Measurements from ENCODE around the gene EPX.

EPX gene

DNA sequence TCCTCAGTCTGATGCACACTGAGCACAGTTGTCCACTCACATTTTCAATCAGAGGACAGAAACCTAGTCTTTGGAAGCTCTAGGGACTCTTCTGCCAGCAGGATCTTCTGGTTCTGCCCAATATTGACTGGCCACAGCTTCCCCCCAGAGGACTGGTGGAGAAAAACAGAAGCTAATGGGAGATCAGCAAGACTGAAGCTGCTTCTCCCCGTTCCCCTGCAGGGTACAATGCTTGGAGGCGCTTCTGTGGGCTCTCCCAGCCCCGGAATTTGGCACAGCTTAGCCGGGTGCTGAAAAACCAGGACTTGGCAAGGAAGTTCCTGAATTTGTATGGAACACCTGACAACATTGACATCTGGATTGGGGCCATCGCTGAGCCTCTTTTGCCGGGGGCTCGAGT lies 10.3 kb downstream of the EPX start (continued):
- TF ChIP-seq, protein P1, sequence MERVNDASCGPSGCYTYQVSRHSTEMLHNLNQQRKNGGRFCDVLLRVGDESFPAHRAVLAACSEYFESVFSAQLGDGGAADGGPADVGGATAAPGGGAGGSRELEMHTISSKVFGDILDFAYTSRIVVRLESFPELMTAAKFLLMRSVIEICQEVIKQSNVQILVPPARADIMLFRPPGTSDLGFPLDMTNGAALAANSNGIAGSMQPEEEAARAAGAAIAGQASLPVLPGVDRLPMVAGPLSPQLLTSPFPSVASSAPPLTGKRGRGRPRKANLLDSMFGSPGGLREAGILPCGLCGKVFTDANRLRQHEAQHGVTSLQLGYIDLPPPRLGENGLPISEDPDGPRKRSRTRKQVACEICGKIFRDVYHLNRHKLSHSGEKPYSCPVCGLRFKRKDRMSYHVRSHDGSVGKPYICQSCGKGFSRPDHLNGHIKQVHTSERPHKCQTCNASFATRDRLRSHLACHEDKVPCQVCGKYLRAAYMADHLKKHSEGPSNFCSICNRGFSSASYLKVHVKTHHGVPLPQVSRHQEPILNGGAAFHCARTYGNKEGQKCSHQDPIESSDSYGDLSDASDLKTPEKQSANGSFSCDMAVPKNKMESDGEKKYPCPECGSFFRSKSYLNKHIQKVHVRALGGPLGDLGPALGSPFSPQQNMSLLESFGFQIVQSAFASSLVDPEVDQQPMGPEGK (CRISPR knock-in tag; IDR thresholded peaks at IDR 0.05; ENCODE audit: borderline replicate concordance): no peak
- no peak for TF ChIP-seq BACH2 (CRISPR knock-in tag; IDR thresholded peaks at IDR 0.05; ENCODE audit: borderline replicate concordance)

DNA sequence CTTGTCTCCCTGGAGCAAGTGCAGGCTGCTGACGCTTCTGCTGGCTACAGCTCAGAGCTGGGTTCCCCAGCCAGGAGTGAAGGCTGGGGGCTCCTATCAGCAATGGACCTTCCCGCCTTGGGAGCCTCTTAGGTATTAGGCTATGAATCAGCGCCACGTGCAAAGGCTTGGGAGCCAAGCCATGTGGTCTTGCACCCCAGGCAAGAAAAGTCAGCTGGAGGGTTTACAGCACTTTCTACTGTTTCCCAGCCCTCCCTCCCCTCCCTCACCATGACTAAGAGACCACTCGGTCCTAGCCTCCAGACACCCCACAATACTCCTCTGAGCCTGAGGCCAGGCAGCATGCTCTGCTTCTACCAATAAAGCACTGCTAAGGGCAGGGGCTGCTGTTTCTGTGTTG lies 12.3 kb downstream of the EPX start:
- TF ChIP-seq ZNF565 (CRISPR knock-in tag; conservative IDR thresholded peaks at IDR 0.05; ENCODE audit: low read depth) (no peak), ESRRG (CRISPR knock-in tag; IDR thresholded peaks at IDR 0.05) (no peak), BACH2 (CRISPR knock-in tag; IDR thresholded peaks at IDR 0.05; ENCODE audit: borderline replicate concordance) (no peak), TOX (CRISPR knock-in tag; IDR thresholded peaks at IDR 0.05; ENCODE audit: borderline replicate concordance) (no peak), SNAI2 (CRISPR knock-in tag; IDR thresholded peaks at IDR 0.05) (no peak), GLIS3 (CRISPR knock-in tag; IDR thresholded peaks at IDR 0.05) (no peak), CSDC2 (CRISPR knock-in tag; IDR thresholded peaks at IDR 0.05) (no peak), PPARA (CRISPR knock-in tag; IDR thresholded peaks at IDR 0.05; ENCODE audit: borderline replicate concordance) (no peak)
- TF ChIP-seq, protein P2, sequence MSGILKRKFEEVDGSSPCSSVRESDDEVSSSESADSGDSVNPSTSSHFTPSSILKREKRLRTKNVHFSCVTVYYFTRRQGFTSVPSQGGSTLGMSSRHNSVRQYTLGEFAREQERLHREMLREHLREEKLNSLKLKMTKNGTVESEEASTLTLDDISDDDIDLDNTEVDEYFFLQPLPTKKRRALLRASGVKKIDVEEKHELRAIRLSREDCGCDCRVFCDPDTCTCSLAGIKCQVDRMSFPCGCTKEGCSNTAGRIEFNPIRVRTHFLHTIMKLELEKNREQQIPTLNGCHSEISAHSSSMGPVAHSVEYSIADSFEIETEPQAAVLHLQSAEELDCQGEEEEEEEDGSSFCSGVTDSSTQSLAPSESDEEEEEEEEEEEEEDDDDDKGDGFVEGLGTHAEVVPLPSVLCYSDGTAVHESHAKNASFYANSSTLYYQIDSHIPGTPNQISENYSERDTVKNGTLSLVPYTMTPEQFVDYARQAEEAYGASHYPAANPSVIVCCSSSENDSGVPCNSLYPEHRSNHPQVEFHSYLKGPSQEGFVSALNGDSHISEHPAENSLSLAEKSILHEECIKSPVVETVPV (CRISPR knock-in tag; IDR thresholded peaks at IDR 0.05): no peak
- TF ChIP-seq, protein P1 (CRISPR knock-in tag; IDR thresholded peaks at IDR 0.05; ENCODE audit: borderline replicate concordance): no peak
- ATAC-seq: no peak

DNA sequence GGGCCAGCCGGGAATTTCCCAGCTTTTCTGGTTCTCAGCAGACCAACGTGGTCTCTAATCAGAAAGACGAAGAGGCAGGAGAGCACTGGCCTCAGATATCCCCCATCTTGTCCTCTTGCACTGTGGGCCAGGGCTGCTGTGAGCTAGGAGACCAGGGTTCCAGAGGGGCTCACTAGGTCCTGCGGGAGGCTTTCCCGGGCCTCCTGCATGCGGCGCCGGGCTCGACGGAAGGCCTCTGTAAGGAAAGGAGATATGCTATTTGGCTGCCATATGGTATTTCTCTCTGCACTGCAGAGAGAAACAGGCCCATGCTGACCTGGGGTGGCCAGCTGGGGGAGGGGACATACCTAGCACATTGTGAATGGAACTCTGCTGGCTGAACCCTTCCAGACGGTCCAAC lies 13.4 kb downstream of the EPX start:
- TF ChIP-seq RARB (CRISPR knock-in tag; IDR thresholded peaks at IDR 0.05) (no peak), GLIS3 (CRISPR knock-in tag; IDR thresholded peaks at IDR 0.05) (no peak), ZNF70 (CRISPR knock-in tag; IDR thresholded peaks at IDR 0.05) (no peak), ZFP3 (CRISPR knock-in tag; IDR thresholded peaks at IDR 0.05) (no peak)
- no peak for ATAC-seq

DNA sequence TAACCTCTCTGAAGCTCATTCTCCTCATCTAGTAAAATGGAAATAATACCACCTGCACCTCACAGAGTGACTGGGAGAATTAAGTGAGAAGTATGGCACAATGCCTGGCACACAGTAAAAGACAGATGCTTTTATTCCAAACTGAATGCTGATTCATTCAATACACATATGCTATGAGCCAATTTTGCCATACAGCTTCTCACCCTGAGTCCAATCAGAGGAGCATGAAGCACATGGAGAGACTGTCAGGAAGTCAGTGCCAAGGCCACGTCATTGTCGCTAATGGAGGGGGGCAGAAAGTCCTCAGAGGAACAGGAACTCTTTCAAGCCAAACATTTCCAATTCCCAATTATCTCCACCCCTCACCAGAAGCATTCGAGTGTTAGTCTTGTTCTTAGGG lies 14.9 kb downstream of the EPX start:
- ATAC-seq: no peak
- TF ChIP-seq ZFP30 (CRISPR knock-in tag; IDR thresholded peaks at IDR 0.05) (no peak), ZC3H10 (CRISPR knock-in tag; IDR thresholded peaks at IDR 0.05) (no peak), CSDC2 (CRISPR knock-in tag; IDR thresholded peaks at IDR 0.05) (no peak), OSR1 (CRISPR knock-in tag; IDR thresholded peaks at IDR 0.05) (no peak), PPARA (CRISPR knock-in tag; IDR thresholded peaks at IDR 0.05; ENCODE audit: borderline replicate concordance) (no peak), ISL1 (CRISPR knock-in tag; IDR thresholded peaks at IDR 0.05) (no peak), SNAI2 (CRISPR knock-in tag; IDR thresholded peaks at IDR 0.05) (no peak), ZFP3 (CRISPR knock-in tag; IDR thresholded peaks at IDR 0.05) (no peak), TCF4 (CRISPR knock-in tag; IDR thresholded peaks at IDR 0.05; ENCODE audit: borderline replicate concordance) (no peak), ZNF70 (CRISPR knock-in tag; IDR thresholded peaks at IDR 0.05) (no peak), ZNF565 (CRISPR knock-in tag; conservative IDR thresholded peaks at IDR 0.05; ENCODE audit: low read depth) (no peak), TOX (CRISPR knock-in tag; IDR thresholded peaks at IDR 0.05; ENCODE audit: borderline replicate concordance) (no peak), ARNTL (CRISPR knock-in tag; IDR thresholded peaks at IDR 0.05; ENCODE audit: borderline replicate concordance, low read depth) (no peak), ESRRG (CRISPR knock-in tag; IDR thresholded peaks at IDR 0.05) (no peak), RARB (CRISPR knock-in tag; IDR thresholded peaks at IDR 0.05) (no peak), GLIS3 (CRISPR knock-in tag; IDR thresholded peaks at IDR 0.05) (no peak)
- TF ChIP-seq, protein P1 (CRISPR knock-in tag; IDR thresholded peaks at IDR 0.05; ENCODE audit: borderline replicate concordance): no peak
- TF ChIP-seq, protein P3, sequence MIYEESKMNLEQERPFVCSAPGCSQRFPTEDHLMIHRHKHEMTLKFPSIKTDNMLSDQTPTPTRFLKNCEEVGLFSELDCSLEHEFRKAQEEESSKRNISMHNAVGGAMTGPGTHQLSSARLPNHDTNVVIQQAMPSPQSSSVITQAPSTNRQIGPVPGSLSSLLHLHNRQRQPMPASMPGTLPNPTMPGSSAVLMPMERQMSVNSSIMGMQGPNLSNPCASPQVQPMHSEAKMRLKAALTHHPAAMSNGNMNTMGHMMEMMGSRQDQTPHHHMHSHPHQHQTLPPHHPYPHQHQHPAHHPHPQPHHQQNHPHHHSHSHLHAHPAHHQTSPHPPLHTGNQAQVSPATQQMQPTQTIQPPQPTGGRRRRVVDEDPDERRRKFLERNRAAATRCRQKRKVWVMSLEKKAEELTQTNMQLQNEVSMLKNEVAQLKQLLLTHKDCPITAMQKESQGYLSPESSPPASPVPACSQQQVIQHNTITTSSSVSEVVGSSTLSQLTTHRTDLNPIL (CRISPR knock-in tag; IDR thresholded peaks at IDR 0.05; ENCODE audit: low read depth): no peak
- TF ChIP-seq, protein P2 (CRISPR knock-in tag; IDR thresholded peaks at IDR 0.05): no peak

Data from SK-N-SH treated with all-trans-retinoic acid at 6 μM for 48 hours (cell line).